ENCODE data around the gene ATP6V0D1.

DNA sequence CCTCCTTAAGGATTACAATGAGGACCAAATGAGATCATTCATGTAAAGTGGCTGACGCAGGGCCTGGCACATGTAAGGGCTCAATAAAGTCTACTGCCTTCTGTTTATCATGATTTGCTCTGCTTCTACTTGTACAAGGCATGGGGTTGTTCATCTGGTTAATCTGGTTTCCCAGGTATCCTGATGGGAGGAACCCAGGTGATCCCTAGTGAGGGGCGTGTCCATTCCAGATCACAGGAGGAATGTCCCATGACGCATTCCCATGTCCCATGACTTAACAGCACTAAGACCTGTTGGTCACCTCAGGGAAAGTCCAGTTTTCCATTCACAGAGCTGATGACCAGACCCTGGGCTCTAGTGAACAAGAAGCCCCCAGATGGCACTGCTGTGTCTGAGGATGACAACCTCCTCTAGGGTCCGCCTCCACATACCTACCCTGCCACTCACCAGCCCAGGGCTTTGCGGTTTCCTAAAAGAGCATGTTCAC is 76.2 kb downstream of the ATP6V0D1 start:
- TF ChIP-seq EZH2 (IDR thresholded peaks at IDR 0.05; ENCODE audit: borderline replicate concordance, insufficient read depth, low read length, poor library complexity, severe bottlenecking): no peak
- TF ChIP-seq, protein P1, sequence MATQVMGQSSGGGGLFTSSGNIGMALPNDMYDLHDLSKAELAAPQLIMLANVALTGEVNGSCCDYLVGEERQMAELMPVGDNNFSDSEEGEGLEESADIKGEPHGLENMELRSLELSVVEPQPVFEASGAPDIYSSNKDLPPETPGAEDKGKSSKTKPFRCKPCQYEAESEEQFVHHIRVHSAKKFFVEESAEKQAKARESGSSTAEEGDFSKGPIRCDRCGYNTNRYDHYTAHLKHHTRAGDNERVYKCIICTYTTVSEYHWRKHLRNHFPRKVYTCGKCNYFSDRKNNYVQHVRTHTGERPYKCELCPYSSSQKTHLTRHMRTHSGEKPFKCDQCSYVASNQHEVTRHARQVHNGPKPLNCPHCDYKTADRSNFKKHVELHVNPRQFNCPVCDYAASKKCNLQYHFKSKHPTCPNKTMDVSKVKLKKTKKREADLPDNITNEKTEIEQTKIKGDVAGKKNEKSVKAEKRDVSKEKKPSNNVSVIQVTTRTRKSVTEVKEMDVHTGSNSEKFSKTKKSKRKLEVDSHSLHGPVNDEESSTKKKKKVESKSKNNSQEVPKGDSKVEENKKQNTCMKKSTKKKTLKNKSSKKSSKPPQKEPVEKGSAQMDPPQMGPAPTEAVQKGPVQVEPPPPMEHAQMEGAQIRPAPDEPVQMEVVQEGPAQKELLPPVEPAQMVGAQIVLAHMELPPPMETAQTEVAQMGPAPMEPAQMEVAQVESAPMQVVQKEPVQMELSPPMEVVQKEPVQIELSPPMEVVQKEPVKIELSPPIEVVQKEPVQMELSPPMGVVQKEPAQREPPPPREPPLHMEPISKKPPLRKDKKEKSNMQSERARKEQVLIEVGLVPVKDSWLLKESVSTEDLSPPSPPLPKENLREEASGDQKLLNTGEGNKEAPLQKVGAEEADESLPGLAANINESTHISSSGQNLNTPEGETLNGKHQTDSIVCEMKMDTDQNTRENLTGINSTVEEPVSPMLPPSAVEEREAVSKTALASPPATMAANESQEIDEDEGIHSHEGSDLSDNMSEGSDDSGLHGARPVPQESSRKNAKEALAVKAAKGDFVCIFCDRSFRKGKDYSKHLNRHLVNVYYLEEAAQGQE (IDR thresholded peaks at IDR 0.05; ENCODE audit: borderline replicate concordance): no peak
- TF ChIP-seq POLR2AphosphoS5 (IDR thresholded peaks at IDR 0.05): no peak
- TF ChIP-seq, protein P2, sequence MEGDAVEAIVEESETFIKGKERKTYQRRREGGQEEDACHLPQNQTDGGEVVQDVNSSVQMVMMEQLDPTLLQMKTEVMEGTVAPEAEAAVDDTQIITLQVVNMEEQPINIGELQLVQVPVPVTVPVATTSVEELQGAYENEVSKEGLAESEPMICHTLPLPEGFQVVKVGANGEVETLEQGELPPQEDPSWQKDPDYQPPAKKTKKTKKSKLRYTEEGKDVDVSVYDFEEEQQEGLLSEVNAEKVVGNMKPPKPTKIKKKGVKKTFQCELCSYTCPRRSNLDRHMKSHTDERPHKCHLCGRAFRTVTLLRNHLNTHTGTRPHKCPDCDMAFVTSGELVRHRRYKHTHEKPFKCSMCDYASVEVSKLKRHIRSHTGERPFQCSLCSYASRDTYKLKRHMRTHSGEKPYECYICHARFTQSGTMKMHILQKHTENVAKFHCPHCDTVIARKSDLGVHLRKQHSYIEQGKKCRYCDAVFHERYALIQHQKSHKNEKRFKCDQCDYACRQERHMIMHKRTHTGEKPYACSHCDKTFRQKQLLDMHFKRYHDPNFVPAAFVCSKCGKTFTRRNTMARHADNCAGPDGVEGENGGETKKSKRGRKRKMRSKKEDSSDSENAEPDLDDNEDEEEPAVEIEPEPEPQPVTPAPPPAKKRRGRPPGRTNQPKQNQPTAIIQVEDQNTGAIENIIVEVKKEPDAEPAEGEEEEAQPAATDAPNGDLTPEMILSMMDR (IDR thresholded peaks at IDR 0.05; ENCODE audit: poor library complexity, severe bottlenecking): no peak
- TF ChIP-seq EP300 (conservative IDR thresholded peaks at IDR 0.05; ENCODE audit: poor library complexity, severe bottlenecking): no peak
- no peak for TF ChIP-seq RAD21 (conservative IDR thresholded peaks at IDR 0.05)
- no peak for TF ChIP-seq SMC3 (conservative IDR thresholded peaks at IDR 0.05; ENCODE audit: poor library complexity)
